IgD-negative memory B cell (primary cell): Measurements from ENCODE around the gene EYA2. TPM values are rescaled to one million over a fixed set of nuclear protein-coding genes. Genes with fewer than 3 reads are reported as not detected.
"Not testable (repeated sequence)": the region's sequence is repeated elsewhere in the genome, so short reads cannot be mapped to it uniquely, and the experiment has no call there.

Experiments used
- H3K27ac Mint-ChIP-seq, 3 donors: one replicate each; pipeline ENCODE4 v1.8.0; 2020 to 2022; ENCODE audit warnings: mild to moderate bottlenecking in 3 of 3, mixed read lengths in 3 of 3, moderate library complexity in 1 of 3
- H3K27me3 Mint-ChIP-seq: one replicate; pipeline ENCODE4 v1.8.0; 2021; ENCODE audit warnings: mixed read lengths
- H3K36me3 Mint-ChIP-seq: one replicate; pipeline ENCODE4 v1.8.0; 2020; ENCODE audit warnings: mild to moderate bottlenecking, mixed read lengths
- H3K4me1 Mint-ChIP-seq, 3 donors: one replicate each; pipeline ENCODE4 v1.8.0; 2020 to 2022; ENCODE audit warnings: mixed read lengths in 3 of 3, mild to moderate bottlenecking in 1 of 3
- H3K4me3 Mint-ChIP-seq, 4 donors: one replicate each; pipeline ENCODE4 v1.8.0; 2020 to 2022; ENCODE audit warnings: mild to moderate bottlenecking in 4 of 4, mixed read lengths in 4 of 4, moderate library complexity in 3 of 4
- H3K9me3 Mint-ChIP-seq, 3 donors: one replicate each; pipeline ENCODE4 v1.8.0; 2020 to 2021; ENCODE audit warnings: mixed read lengths in 3 of 3, mild to moderate bottlenecking in 1 of 3
- polyA plus RNA-seq: library from polyadenylated mRNA; unstranded; fragments of 300-500 nt; fragmentation: Illumina TruSeq; gene quantifications from one replicate; pipeline ENCODE4 v1.2.3, GENCODE V29; 2021

The EYA2 gene
- polyA plus RNA-seq, 1 donor from 2014 or later: 0.11 TPM

- peaks cover 0 to 7% (median 4%) of the 10 kb centered on the region in 3 donors for H3K4me1 Mint-ChIP-seq
- H3K9me3 Mint-ChIP-seq: peaks cover 0 to 3% (median 0%) of the 10 kb centered on the region in 3 donors
- no peak overlapping the region for H3K4me3 Mint-ChIP-seq
- peaks cover 4% of the 10 kb centered on the region for H3K27me3 Mint-ChIP-seq
- no peaks in the 10 kb centered on the region for H3K36me3 Mint-ChIP-seq
- H3K27ac Mint-ChIP-seq: no peak overlapping the region
Measured at GRCh38 chr20:46905364-46906125, 10.9 kb downstream of the EYA2 start.

DNA sequence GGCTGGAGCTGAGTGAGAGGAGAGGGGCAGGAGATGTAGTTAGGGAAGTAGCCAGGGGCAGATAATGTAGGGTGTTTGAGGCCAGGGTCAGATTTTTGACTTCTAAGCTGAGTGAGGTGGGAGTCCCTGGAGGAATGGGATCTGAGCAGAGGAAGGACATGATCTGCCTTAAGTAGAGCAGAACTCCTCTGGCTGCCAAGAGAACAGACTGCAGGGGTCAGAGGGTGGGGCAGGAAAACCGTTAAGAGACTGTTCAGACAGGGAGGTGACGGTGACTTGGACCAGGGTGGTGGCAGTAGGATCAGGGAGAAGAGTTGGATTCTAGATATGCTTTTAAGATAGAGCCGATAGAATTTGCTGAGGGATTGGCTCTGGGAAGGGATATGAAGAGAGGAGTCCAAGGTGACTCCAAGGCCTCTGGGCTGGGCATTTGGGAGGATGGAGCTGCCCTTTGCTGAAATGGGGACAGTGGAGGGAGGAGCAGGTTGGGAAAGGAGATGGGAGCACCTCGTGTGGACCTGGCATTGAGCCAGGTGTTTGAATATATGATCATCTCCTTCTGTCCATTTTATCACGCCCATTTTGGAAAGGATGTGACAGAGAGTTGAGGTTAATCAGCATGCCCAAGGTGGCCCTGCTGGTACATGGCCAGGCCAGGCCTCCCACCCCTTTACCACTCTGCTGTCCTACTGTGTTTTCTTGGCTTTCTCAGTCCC, 18.8 kb downstream of the EYA2 start:
- Mint-ChIP-seq H3K9me3 (peaks cover 0 to 3% (median 0%) of the 10 kb centered on the region in 3 donors), H3K4me3 (no peak overlapping the region), H3K27me3 (peaks cover 8% of the 10 kb centered on the region), H3K27ac (no peak overlapping the region), H3K36me3 (no peaks in the 10 kb centered on the region), H3K4me1 (peaks cover 0 to 7% (median 3%) of the 10 kb centered on the region in 3 donors)

DNA sequence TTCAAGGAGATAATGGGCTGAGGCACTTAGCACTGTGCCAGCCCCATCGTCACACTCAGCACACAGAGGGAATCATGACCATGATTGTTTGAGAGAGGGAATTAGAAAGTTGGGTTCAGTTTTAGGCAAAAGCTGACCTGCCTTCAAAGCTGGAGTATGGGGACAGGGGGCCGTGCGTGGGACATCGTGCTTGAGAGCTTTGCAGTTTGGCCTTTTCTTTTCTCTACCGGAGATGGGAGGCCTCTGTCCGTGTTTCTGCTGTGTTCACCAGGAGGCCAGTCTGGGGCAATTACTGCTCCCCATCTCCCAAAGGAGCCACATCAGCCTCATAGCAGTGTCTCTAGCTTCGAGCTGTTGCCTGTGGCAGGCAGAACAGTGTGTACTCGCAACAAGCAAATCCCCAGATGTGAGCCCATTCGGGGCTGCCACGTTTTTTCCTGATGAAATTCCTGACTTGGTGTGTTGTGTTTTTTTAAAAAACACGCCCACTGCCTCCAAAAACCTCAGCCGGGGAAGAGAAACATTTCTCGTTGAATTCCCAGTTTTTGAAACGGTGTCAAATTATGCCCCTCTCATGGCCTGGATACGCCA, 20.2 kb downstream of the EYA2 start:
- Mint-ChIP-seq H3K27ac (no peak overlapping the region), H3K4me3 (no peak overlapping the region), H3K9me3 (peaks cover 0 to 2% (median 0%) of the 10 kb centered on the region in 3 donors), H3K4me1 (peaks cover 0 to 7% (median 2%) of the 10 kb centered on the region in 3 donors), H3K36me3 (peaks cover 2% of the 10 kb centered on the region), H3K27me3 (peaks cover 7% of the 10 kb centered on the region)

GRCh38 chr20:46915575-46916257, 21.1 kb downstream of the EYA2 start:
- no peak overlapping the region for H3K4me3 Mint-ChIP-seq
- peaks cover 2% of the 10 kb centered on the region for H3K36me3 Mint-ChIP-seq

GRCh38 chr20:46916258-46916603, 21.6 kb downstream of the EYA2 start:
- H3K9me3 Mint-ChIP-seq: no peaks in the 10 kb centered on the region
- peaks cover 2% of the 10 kb centered on the region for H3K36me3 Mint-ChIP-seq
- H3K4me1 Mint-ChIP-seq: peaks cover 0 to 6% (median 0%) of the 10 kb centered on the region in 3 donors
- H3K27ac Mint-ChIP-seq: no peak overlapping the region
- H3K27me3 Mint-ChIP-seq: peaks cover 7% of the 10 kb centered on the region
- H3K4me3 Mint-ChIP-seq: no peak overlapping the region

More at GRCh38 chr20:46915575-46916257, 21.1 kb downstream of the EYA2 start:
- Mint-ChIP-seq H3K27ac (no peak overlapping the region), H3K4me1 (peaks cover 0 to 7% (median 0%) of the 10 kb centered on the region in 3 donors), H3K9me3 (no peaks in the 10 kb centered on the region), H3K27me3 (peaks cover 7% of the 10 kb centered on the region)

DNA sequence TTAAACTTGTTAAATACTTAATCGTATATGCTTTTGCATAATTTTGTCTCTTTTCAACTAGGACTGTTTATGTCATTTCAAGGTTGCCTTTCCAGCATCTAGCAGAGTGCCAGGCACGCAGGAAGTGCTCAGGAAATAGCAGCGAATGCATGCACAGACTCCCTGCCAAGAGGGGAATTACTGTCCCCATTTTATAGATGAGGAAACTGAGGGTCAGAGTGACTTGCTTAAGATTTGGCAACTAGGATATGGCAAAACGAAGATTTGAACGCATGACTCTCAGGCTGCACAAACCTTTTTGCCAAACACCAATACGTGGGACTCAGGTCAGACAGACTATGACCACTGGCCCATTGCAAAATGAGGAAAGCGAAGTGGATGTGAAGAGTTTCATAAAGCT, 22.5 kb downstream of the EYA2 start:
- Mint-ChIP-seq H3K4me1 (peaks cover 0 to 5% (median 0%) of the 10 kb centered on the region in 3 donors), H3K4me3 (no peak overlapping the region), H3K9me3 (no peaks in the 10 kb centered on the region), H3K36me3 (peaks cover 2% of the 10 kb centered on the region), H3K27me3 (peaks cover 9% of the 10 kb centered on the region), H3K27ac (peak overlapping the region in 1 of 3 donors; percentile 31)

GRCh38 chr20:46920114-46920513, 25.5 kb downstream of the EYA2 start:
- peaks cover 9% of the 10 kb centered on the region for H3K27me3 Mint-ChIP-seq
- peaks cover 5% of the 10 kb centered on the region for H3K36me3 Mint-ChIP-seq
- H3K4me1 Mint-ChIP-seq: peaks cover 0 to 2% (median 1%) of the 10 kb centered on the region in 3 donors
- no peak overlapping the region for H3K27ac Mint-ChIP-seq
- H3K4me3 Mint-ChIP-seq: no peak overlapping the region
- H3K9me3 Mint-ChIP-seq: peaks cover 0 to 2% (median 0%) of the 10 kb centered on the region in 3 donors

- not testable (repeated sequence) for H3K9me3 Mint-ChIP-seq, H3K27ac Mint-ChIP-seq, H3K27me3 Mint-ChIP-seq, H3K4me3 Mint-ChIP-seq, H3K4me1 Mint-ChIP-seq, H3K36me3 Mint-ChIP-seq
Measured at GRCh38 chr20:46922841-46923240, 28.2 kb downstream of the EYA2 start.

DNA sequence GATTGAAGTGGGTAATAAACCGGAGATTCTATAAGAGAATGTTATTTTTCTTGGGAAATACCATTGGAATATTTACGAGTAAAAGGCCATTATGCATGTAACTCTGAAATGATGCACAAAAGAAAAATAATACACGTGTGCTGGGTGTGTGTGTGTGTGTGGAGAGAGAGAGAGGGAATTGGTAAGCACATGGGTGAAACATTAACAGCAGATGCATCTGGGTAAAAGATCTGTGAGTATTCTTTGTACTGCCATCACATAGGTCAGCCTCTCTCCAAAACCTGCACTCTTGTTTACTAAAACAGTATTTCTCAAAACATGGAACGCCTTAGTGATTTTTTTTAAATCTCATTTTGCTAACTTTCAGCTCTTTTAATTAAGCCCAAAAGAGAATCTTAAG, 28.9 kb downstream of the EYA2 start:
- H3K4me1 Mint-ChIP-seq: peaks cover 0 to 4% (median 3%) of the 10 kb centered on the region in 3 donors
- H3K4me3 Mint-ChIP-seq: no peak overlapping the region
- peaks cover 2% of the 10 kb centered on the region for H3K27me3 Mint-ChIP-seq
- peaks cover 6% of the 10 kb centered on the region for H3K36me3 Mint-ChIP-seq
- peaks cover 0 to 6% (median 4%) of the 10 kb centered on the region in 3 donors for H3K9me3 Mint-ChIP-seq
- H3K27ac Mint-ChIP-seq: no peak overlapping the region

DNA sequence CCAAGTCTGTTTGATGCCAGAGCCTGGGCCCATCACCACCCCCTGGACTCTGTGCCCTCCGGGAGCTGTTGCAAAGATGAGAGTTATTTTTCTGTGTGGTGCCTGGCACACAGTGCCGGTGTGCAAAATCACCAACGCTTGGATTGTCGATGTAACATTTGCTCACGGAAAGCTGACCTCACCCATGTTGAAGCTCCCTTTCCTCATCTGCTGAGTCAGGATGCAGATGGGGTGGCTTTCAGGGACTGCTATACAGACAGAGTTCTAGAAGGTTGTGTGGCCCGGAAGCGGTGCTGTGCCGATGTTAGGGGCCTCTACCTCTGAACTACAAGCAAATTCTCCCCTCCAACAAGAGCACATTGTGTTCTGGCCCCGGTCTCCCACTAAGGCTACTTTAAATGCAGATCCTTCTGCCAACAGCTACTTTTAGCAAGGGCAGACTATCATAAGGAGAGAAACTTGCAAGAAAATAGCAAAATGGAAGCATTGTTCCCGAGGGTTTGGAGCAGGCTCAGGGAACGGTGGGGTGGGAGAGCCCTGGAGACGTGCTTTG, 34.0 kb downstream of the EYA2 start:
- peak overlapping the region in 1 of 3 donors; percentile 83 for H3K27ac Mint-ChIP-seq
- no peak overlapping the region for H3K4me3 Mint-ChIP-seq
- peaks cover 4% of the 10 kb centered on the region for H3K36me3 Mint-ChIP-seq
- H3K4me1 Mint-ChIP-seq: peaks cover 0 to 6% (median 4%) of the 10 kb centered on the region in 3 donors
- H3K9me3 Mint-ChIP-seq: peaks cover 0 to 6% (median 4%) of the 10 kb centered on the region in 3 donors
- peaks cover 3% of the 10 kb centered on the region for H3K27me3 Mint-ChIP-seq

- H3K9me3 Mint-ChIP-seq: peaks cover 0 to 6% (median 3%) of the 10 kb centered on the region in 3 donors
- peaks cover 3% of the 10 kb centered on the region for H3K36me3 Mint-ChIP-seq
- H3K4me1 Mint-ChIP-seq: peaks cover 0 to 6% (median 4%) of the 10 kb centered on the region in 3 donors
- no peak overlapping the region for H3K27ac Mint-ChIP-seq
- no peak overlapping the region for H3K4me3 Mint-ChIP-seq
- H3K27me3 Mint-ChIP-seq: peaks cover 4% of the 10 kb centered on the region
Measured at GRCh38 chr20:46929902-46930301, 35.3 kb downstream of the EYA2 start.

DNA sequence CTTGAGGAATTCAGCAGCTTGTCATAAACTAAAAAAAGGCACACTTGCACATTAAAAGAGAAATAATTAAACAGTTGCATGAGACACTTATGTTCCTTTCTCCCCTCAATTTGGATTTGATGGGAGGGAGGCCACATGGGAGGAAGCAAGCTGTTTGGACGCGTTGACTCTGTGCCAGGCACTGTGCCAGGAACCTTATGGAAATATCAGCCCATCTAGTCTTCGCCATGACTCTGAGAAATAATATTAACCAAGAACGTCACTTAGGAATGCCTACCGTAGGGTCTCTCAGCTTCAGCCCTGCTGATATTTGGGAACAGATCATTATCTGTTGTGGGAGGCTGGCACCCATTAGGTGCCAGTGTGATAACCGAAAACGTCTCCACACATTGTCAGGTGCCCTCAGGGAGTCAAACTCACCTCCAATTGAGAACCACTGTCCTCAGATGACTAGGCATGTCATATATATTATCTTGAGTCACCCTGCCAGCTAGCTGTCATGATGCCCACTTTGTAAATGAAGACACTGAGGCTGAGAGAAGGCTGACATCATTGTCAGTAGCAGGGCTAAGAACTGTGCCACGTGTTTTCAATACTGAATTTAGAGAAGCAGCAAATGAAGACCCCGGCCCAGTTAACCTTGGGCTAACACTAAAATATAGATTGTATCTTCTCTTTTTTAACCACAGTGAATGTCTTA, 36.1 kb downstream of the EYA2 start:
- Mint-ChIP-seq H3K36me3 (no peaks in the 10 kb centered on the region), H3K27me3 (peaks cover 4% of the 10 kb centered on the region), H3K4me3 (no peak overlapping the region), H3K27ac (no peak overlapping the region), H3K4me1 (peaks cover 0 to 5% (median 4%) of the 10 kb centered on the region in 3 donors), H3K9me3 (peaks cover 0 to 6% (median 3%) of the 10 kb centered on the region in 3 donors)

GRCh38 chr20:46931699-46932098, 37.1 kb downstream of the EYA2 start:
- no peak overlapping the region for H3K27ac Mint-ChIP-seq
- peaks cover 0 to 5% (median 4%) of the 10 kb centered on the region in 3 donors for H3K4me1 Mint-ChIP-seq
- peaks cover 4% of the 10 kb centered on the region for H3K27me3 Mint-ChIP-seq
- H3K36me3 Mint-ChIP-seq: no peaks in the 10 kb centered on the region
- H3K9me3 Mint-ChIP-seq: peaks cover 0 to 6% (median 3%) of the 10 kb centered on the region in 3 donors
- H3K4me3 Mint-ChIP-seq: no peak overlapping the region

- H3K27ac Mint-ChIP-seq, H3K36me3 Mint-ChIP-seq, H3K9me3 Mint-ChIP-seq, H3K4me1 Mint-ChIP-seq, H3K4me3 Mint-ChIP-seq, H3K27me3 Mint-ChIP-seq: not testable (repeated sequence)
Measured at GRCh38 chr20:46932439-46932838, 37.8 kb downstream of the EYA2 start.
